Measurements from ENCODE around the gene SMCHD1.

The SMCHD1 gene

DNA sequence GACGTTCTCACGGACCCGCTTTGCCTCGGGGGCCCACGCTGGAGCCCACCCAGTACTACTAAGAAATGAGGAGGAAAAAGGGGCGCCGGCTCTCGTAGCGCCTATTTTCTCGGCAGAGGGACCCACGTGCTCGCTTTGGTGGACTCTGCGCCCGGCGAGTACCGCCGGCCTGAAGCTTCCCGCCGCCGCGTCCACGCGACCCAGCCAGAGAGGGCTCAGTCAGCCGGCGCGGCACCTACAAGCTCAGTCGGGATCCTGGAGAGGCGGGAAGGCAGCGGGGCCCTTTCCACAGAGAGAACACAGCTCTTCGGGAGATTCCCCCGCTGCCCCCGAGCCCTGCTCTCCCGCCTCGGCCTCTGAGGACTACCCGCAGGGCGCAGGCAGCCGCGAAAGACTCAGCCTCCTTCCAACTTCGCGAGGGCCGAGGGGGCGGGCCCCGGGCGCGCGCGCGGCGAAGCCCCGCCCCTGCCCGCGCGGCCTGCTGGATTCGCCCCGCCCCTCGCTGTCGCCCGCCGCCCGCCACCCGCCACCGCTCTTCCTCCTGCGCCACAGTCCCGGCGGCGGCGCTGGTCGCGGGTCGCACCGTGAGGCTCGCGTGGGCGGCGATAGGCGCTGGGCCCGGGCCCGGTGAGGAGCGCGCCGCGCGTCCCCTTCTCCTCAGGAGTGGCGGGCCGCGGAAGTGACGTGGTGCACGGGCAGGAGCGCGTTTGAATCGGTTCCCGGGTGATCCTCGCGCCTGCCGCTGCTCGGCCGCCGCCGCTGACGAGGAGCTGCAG is at the start of gene SMCHD1:
TSS of gene SMCHD1 (plus strand) at position 549 of the 776 bp plus-strand sequence. CDS start 350 bp downstream, outside the sequence.
- Mint-ChIP-seq H3K9me3 (no peaks in the 10 kb centered on the region), H3K27me3 (no peaks in the 10 kb centered on the region), H3K27ac (peak within 1 kb of the TSS; percentile 99), H3K4me3 (peak within 1 kb of the TSS; percentile 94 to 98), H3K4me1 (peaks cover 19 to 38% of the 10 kb centered on the region in 2 donors), H3K36me3 (peaks cover 17 to 18% of the 10 kb centered on the region in 2 donors)
- ATAC-seq (replicated peaks), result peak; percentile 77 to 81
- DNase-seq, result peak; percentile 93

DNA sequence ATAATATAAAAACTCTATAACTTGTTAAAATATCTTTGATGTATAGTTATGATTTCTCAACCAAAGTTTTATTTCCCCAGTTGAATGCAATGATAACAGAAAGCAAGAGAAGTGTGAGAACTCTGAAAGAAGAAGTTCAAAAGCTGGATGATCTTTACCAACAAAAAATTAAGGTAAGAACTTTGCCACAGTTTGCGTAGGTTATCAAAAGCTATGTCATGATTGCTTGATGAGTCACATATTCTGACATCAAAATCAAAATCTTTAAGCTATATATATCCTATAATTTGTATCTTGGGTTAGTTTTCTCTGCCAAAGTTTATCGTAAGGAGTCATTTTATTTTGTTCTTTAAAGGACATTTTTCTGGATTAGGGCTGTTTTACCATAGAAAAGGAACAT is 49.2 kb upstream of the SMCHD1 start:
- H3K27ac Mint-ChIP-seq, result peak overlapping the region; percentile 67
- H3K36me3 Mint-ChIP-seq, result peaks cover 0 to 4% of the 10 kb centered on the region in 2 donors
- DNase-seq (no peak), ATAC-seq (replicated peaks) (no peak)
- H3K4me3 Mint-ChIP-seq, result no peak overlapping the region
- H3K4me1 Mint-ChIP-seq, result peaks cover 0 to 7% of the 10 kb centered on the region in 2 donors
- H3K9me3 Mint-ChIP-seq, result peaks cover 0 to 4% of the 10 kb centered on the region in 2 donors
- no peaks in the 10 kb centered on the region for H3K27me3 Mint-ChIP-seq

DNA sequence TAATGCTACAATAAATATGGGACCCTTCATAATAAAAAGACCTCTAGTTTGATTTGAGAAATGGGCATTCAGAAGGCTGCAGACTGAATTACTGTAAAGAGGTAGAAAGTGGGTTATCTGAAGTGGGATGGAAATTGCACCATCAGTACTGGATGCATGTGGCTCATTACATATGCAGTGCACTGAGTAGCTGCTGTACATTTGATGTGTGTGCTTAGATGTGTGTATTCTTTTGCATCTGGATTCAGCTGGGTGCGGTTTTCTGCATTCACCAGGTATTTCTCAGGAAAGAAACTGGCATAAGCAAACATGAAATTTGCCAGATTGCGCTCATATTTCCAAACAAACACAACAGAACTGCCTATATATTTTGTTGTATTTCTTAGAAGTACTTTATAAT is 45.9 kb upstream of the SMCHD1 start:
- peaks cover 0 to 5% of the 10 kb centered on the region in 2 donors for H3K4me1 Mint-ChIP-seq
- H3K27me3 Mint-ChIP-seq, result no peaks in the 10 kb centered on the region
- ATAC-seq (replicated peaks) (no peak), DNase-seq (no peak)
- H3K9me3 Mint-ChIP-seq, result peaks cover 0 to 4% of the 10 kb centered on the region in 2 donors
- no peak overlapping the region for H3K27ac Mint-ChIP-seq
- H3K4me3 Mint-ChIP-seq, result no peak overlapping the region
- H3K36me3 Mint-ChIP-seq, result peaks cover 0 to 8% of the 10 kb centered on the region in 2 donors

DNA sequence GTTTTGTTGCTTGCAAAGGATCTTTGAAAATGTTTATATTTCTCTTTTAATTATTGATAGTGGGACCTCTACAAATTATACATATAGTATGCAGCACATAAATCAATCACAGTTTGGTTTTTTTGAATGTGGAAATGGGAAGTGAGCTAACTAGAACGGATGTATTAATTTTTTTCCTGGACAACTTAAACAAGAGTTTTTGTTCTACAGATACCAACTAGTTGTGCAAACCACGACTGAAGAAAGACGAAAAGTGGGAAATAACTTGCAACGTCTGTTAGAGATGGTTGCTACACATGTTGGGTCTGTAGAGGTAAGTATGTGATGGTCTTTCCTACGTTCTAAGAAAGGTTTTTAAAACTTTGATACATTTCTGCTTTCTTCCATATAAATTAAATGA is 45.0 kb upstream of the SMCHD1 start:
- Mint-ChIP-seq H3K36me3 (peaks cover 3 to 10% of the 10 kb centered on the region in 2 donors), H3K4me3 (no peak overlapping the region)
- ATAC-seq (replicated peaks), result no peak

DNA sequence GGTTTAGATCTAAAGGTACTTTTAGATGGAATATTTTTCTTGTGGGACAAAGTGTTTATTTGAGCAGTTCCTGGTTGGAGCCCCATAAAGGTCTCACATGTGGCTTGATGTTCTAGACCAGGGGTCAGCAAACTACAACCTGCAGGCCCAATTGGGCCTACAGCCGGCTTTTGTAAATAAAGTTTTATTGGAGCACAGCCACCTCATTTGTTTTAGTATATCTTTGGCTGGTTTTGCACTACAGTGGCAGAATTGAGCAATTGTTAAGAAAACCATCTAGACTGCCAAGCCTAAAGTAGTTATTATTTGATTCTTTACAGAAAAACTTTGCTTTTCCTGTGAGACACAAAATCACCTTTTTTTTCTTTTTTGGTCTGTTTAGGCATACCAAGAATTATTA is 42.5 kb upstream of the SMCHD1 start:
- Mint-ChIP-seq H3K4me1 (no peaks in the 10 kb centered on the region), H3K27ac (no peak overlapping the region), H3K9me3 (peaks cover 0 to 2% of the 10 kb centered on the region in 2 donors), H3K36me3 (peaks cover 3 to 10% of the 10 kb centered on the region in 2 donors), H3K4me3 (no peak overlapping the region), H3K27me3 (no peaks in the 10 kb centered on the region)
- DNase-seq, result no peak
- ATAC-seq (replicated peaks), result no peak

More for the DNA sequence above, 45.0 kb upstream of the SMCHD1 start:
- no peak overlapping the region for H3K27ac Mint-ChIP-seq
- no peaks in the 10 kb centered on the region for H3K27me3 Mint-ChIP-seq
- H3K4me1 Mint-ChIP-seq, result peaks cover 0 to 1% of the 10 kb centered on the region in 2 donors
- peaks cover 0 to 2% of the 10 kb centered on the region in 2 donors for H3K9me3 Mint-ChIP-seq
- no peak for DNase-seq

DNA sequence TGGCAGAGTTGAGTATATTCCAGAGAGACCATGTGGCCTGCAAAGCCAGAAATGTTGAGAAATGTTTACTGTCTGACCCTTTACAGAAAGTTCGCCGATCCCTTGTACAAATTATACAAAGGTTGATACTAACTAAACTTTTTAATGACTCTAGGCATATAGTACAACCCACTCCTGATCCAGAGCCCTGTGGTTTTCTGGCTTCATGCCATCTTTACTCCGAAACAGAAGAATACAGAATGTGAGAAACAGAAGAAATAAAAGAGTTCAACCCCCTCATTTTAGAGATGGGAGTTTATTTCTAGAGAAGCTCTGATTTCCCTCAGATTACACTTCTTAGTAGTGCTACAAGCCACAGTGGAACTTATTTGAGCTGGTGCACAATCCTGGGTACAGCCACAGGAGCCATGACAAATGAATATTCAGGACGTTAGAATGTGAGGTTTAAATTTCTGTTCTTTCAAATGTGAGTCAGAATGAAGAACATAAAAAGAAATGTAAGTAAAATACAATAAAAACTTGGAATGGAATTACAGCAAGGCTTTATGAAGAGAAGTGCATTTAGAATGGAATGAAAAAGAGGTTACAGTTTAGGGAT is 38.0 kb upstream of the SMCHD1 start:
- Mint-ChIP-seq H3K27ac (no peak overlapping the region), H3K4me3 (no peak overlapping the region), H3K9me3 (peaks cover 0 to 2% of the 10 kb centered on the region in 2 donors), H3K27me3 (no peaks in the 10 kb centered on the region), H3K36me3 (peaks cover 3 to 8% of the 10 kb centered on the region in 2 donors), H3K4me1 (no peaks in the 10 kb centered on the region)
- DNase-seq, result no peak
- ATAC-seq (replicated peaks), result no peak

DNA sequence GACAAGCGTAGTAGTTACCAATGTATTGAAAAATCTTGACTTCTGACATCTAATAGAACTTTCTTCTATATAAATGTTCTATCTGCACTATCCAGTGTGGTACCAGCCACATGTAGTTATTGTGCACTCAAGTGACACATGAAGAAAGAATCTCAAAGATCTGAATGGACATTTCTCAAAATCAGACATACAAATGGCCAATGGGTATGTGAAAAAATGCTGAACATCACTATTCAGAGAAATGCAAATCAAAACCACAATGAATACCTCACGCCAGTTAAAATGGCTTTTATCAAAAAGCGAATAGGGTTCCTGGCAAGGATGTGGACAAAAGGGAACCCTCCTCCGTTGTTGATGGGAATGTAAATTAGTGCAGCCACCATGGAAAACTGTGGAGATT is 37.5 kb upstream of the SMCHD1 start:
- H3K4me1 Mint-ChIP-seq, result no peaks in the 10 kb centered on the region
- H3K9me3 Mint-ChIP-seq, result peaks cover 0 to 2% of the 10 kb centered on the region in 2 donors
- DNase-seq, result no peak
- no peak overlapping the region for H3K4me3 Mint-ChIP-seq
- H3K36me3 Mint-ChIP-seq, result peaks cover 3 to 8% of the 10 kb centered on the region in 2 donors
- H3K27ac Mint-ChIP-seq, result no peak overlapping the region
- H3K27me3 Mint-ChIP-seq, result no peaks in the 10 kb centered on the region
- ATAC-seq (replicated peaks), result no peak

DNA sequence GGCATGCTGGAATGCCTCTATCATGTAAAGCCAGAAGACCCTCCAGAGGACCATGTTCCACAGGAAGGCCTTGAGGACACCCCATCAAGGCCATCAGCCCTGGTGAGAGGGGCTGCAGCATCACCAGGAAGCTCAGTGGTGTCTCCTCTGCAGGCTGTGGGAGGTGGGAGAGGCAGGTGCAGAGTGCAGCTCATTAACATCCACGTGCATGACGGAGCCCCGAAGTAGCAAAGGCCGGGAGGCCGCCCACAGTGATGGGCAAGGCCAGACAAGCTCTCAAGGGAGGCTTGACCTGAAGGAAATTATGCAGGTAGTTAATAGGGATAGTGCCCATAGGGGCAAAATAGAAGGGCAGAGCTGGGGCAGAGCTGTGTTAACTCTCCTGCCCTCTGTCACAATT is 30.3 kb upstream of the SMCHD1 start:
- no peak for DNase-seq
- ATAC-seq (replicated peaks), result no peak
- no peaks in the 10 kb centered on the region for H3K36me3 Mint-ChIP-seq
- no peak overlapping the region for H3K27ac Mint-ChIP-seq
- peaks cover 6 to 11% of the 10 kb centered on the region in 2 donors for H3K4me1 Mint-ChIP-seq
- no peaks in the 10 kb centered on the region for H3K9me3 Mint-ChIP-seq
- H3K4me3 Mint-ChIP-seq, result no peak overlapping the region
- H3K27me3 Mint-ChIP-seq, result no peaks in the 10 kb centered on the region

DNA sequence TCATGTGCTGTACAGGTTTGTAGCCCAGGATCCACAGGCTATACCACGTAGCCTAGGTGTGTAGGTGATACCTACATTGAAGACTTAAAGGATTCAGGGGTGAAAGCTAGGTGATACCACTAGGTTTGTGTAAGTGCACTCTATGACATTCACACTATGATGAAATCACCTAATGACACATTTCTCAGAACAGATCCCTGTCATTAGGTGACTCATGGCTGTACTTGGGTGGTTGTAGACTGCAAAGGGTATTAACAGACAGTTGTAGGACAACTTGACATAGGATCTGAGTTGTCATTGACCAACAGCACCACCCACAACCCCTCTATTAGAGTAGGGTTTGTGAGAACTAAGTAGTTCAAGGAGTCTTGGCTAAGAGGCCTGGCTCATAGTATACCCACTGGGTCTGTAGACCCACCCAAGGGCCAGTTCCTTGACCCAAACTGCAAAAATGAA is 27.7 kb upstream of the SMCHD1 start:
- DNase-seq (no peak), ATAC-seq (replicated peaks) (peak; percentile 74 to 89)
- Mint-ChIP-seq H3K9me3 (peaks cover 7% of the 10 kb centered on the region in 2 donors), H3K4me1 (peaks cover 6 to 19% of the 10 kb centered on the region in 2 donors), H3K27ac (no peak overlapping the region), H3K36me3 (peaks cover 5 to 8% of the 10 kb centered on the region in 2 donors), H3K4me3 (no peak overlapping the region), H3K27me3 (no peaks in the 10 kb centered on the region)

DNA sequence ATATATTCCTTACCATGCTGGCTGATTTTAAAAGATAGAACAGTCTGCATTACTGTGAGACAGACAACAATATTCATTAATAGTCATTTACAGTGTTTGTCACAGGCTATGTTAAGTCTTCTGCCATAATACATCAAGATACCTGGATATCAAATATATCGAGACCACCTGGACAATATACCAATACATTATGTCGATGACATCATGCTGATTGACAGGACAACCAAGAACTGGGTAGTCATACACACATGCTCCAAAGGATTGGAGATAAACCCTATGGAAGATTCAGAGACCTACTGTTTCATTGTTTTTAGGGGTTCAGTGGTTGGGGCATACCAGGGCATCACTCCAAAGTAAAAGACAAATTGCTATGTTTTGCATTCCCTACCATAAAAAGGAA is 26.5 kb upstream of the SMCHD1 start:
- Mint-ChIP-seq H3K27me3 (no peaks in the 10 kb centered on the region), H3K4me3 (no peak overlapping the region), H3K36me3 (peaks cover 5 to 20% of the 10 kb centered on the region in 2 donors), H3K9me3 (peaks cover 8 to 10% of the 10 kb centered on the region in 2 donors), H3K27ac (no peak overlapping the region), H3K4me1 (peaks cover 8 to 31% of the 10 kb centered on the region in 2 donors)
- DNase-seq, result no peak
- no peak for ATAC-seq (replicated peaks)

DNA sequence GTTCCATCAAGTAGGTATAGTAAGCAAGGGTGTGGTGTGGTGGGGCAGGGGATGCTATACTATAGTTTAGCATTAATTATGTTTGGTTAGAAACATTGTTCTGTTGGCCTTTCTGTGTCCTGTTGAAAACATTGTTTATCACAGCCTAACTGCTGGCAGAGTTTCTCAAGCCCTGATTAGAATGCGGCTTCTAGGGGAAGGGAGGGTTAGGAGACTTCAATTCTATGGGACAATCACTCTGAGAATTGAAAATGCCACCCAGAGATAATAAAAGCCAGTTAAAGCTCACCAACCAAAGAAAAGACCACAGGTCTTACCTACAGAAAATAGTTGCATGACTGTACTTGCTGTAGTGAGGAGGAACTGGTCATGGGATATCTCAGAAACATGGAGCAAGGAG is 19.9 kb upstream of the SMCHD1 start:
- no peaks in the 10 kb centered on the region for H3K27me3 Mint-ChIP-seq
- H3K27ac Mint-ChIP-seq, result peak overlapping the region; percentile 89
- DNase-seq (no peak), ATAC-seq (replicated peaks) (no peak)
- peaks cover 13 to 33% of the 10 kb centered on the region in 2 donors for H3K36me3 Mint-ChIP-seq
- H3K9me3 Mint-ChIP-seq, result peaks cover 18 to 21% of the 10 kb centered on the region in 2 donors
- no peak overlapping the region for H3K4me3 Mint-ChIP-seq
- peaks cover 52 to 86% of the 10 kb centered on the region in 2 donors for H3K4me1 Mint-ChIP-seq

DNA sequence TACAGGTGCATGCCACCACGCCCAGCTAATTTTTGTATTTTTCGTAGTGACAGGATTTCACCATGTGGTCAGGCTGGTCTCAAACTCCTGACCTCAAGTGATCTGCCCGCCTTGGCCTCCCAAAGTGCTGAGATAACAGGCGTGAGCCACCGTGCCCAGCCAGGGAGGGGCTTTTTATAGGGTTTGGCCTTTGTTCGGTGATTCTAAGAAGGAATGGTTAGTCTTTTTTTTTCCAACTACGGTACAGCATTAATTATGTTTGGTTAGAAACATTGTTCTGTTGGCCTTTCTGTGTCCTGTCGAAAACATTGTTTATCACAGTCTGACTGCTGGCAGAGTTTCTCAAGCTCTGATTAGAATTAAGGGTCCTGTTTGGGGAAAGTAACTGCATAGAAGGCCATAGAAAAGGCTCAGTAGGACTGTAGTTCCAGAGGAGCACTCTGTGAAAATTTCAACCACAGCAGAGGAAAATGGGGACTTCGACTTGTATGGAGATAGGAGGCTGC is 19.3 kb upstream of the SMCHD1 start:
- Mint-ChIP-seq H3K9me3 (peaks cover 18 to 21% of the 10 kb centered on the region in 2 donors), H3K27ac (peak overlapping the region; percentile 85), H3K27me3 (no peaks in the 10 kb centered on the region), H3K36me3 (peaks cover 13 to 33% of the 10 kb centered on the region in 2 donors), H3K4me3 (peak overlapping the region; percentile 73 to 86), H3K4me1 (peaks cover 55 to 92% of the 10 kb centered on the region in 2 donors)
- no peak for DNase-seq
- ATAC-seq (replicated peaks), result peak; percentile 3 to 13

DNA sequence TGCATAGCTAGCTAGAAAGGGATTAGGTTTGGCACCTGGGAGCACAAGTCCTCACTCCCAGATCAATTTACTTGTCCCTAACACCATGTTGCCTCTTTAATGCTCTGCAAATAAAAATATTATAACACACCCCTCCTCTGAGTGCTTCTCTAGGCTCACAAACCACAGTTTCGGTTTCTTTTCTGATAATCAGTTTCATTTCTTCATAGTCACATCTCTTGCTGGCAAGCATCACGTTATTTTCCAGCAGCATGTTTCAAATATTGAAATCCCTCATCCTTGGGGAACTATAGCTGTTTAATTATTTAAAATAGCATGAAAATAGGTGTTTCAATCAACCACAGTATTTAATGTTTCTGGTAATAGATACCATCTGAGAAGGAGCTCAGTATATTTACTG is 13.9 kb upstream of the SMCHD1 start:
- Mint-ChIP-seq H3K4me3 (peak overlapping the region; percentile 68 to 75), H3K9me3 (no peaks in the 10 kb centered on the region)
- peak; percentile 70 to 78 for ATAC-seq (replicated peaks)

DNA sequence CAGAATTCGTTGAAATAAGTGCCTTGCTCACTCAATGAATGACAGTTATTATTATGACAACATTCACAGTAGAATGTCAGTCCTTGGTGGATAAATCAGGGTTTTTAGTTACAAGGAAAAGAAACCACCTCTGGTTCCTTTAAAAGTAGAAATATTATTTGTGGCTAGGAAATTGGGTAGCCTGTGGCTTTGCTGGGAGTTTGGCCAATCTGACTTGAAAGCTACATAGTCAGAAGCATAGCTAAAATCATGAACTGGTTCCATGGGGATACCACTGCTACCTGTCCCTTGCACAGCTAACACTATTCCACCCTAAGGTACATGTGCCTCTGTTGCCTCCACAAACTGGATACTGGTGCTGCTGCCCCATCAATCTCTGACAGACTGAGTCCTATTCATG is 12.8 kb upstream of the SMCHD1 start:
- no peaks in the 10 kb centered on the region for H3K27me3 Mint-ChIP-seq
- no peaks in the 10 kb centered on the region for H3K36me3 Mint-ChIP-seq

More for the DNA sequence above, 13.9 kb upstream of the SMCHD1 start:
- Mint-ChIP-seq H3K36me3 (no peaks in the 10 kb centered on the region), H3K4me1 (peaks cover 30 to 51% of the 10 kb centered on the region in 2 donors), H3K27ac (peak overlapping the region; percentile 93), H3K27me3 (no peaks in the 10 kb centered on the region)
- DNase-seq, result no peak

More for the DNA sequence above, 12.8 kb upstream of the SMCHD1 start:
- Mint-ChIP-seq H3K4me1 (peaks cover 23 to 40% of the 10 kb centered on the region in 2 donors), H3K4me3 (no peak overlapping the region), H3K27ac (no peak overlapping the region), H3K9me3 (no peaks in the 10 kb centered on the region)
- ATAC-seq (replicated peaks) (no peak), DNase-seq (no peak)
